ENCODE results near the gene ACAP2. TPM values are rescaled to one million over a fixed set of nuclear protein-coding genes. Genes with fewer than 3 reads are reported as not detected.

The ACAP2 gene
- total RNA-seq, 1 donor from 2014 or later = 20.4 TPM

- H3K4me1 ChIP-seq = peaks cover 0 to 4% of the 10 kb centered on the region in 2 donors
- no peak overlapping the region for H3K27ac ChIP-seq
- no peaks in the 10 kb centered on the region for H3K36me3 ChIP-seq
- H3K9me3 ChIP-seq = no peaks in the 10 kb centered on the region
- H3K4me3 ChIP-seq = no peak overlapping the region
- H3K27me3 ChIP-seq = no peaks in the 10 kb centered on the region
- DNase-seq (ENCODE audit: low spot score in 2 of 2) = no peak
- no peak for TF ChIP-seq CTCF (IDR thresholded peaks at IDR 0.05)
- intact Hi-C loops (cut with DNase I) = no loop called here
These were observed 191.3 kb downstream of the ACAP2 start for GRCh38 chr3:195251336-195252065.

- H3K9me3 ChIP-seq = no peaks in the 10 kb centered on the region
- no peaks in the 10 kb centered on the region for H3K27me3 ChIP-seq
- no peaks in the 10 kb centered on the region for H3K4me1 ChIP-seq
- DNase-seq (ENCODE audit: low spot score in 2 of 2) = no peak
- H3K27ac ChIP-seq = no peak overlapping the region
- no peak overlapping the region for H3K4me3 ChIP-seq
- no peak for TF ChIP-seq CTCF (IDR thresholded peaks at IDR 0.05)
- no peaks in the 10 kb centered on the region for H3K36me3 ChIP-seq
- intact Hi-C loops (cut with DNase I) = no loop called here
These were observed 192.2 kb downstream of the ACAP2 start for GRCh38 chr3:195250473-195251251.

GRCh38 chr3:195249858-195250464 lies 192.9 kb downstream of the ACAP2 start:
- no peaks in the 10 kb centered on the region for H3K4me1 ChIP-seq
- H3K27me3 ChIP-seq = no peaks in the 10 kb centered on the region
- TF ChIP-seq CTCF (IDR thresholded peaks at IDR 0.05) = no peak
- no peak overlapping the region for H3K27ac ChIP-seq
- intact Hi-C loops (cut with DNase I) = no loop called here
- no peaks in the 10 kb centered on the region for H3K9me3 ChIP-seq
- no peaks in the 10 kb centered on the region for H3K36me3 ChIP-seq
- H3K4me3 ChIP-seq = no peak overlapping the region
- no peak for DNase-seq (ENCODE audit: low spot score in 2 of 2)

- Histone ChIP-seq H3K36me3 (no peaks in the 10 kb centered on the region), H3K27me3 (no peaks in the 10 kb centered on the region), H3K4me3 (no peak overlapping the region), H3K27ac (no peak overlapping the region), H3K9me3 (no peaks in the 10 kb centered on the region), H3K4me1 (no peaks in the 10 kb centered on the region)
- no peak for DNase-seq (ENCODE audit: low spot score in 2 of 2)
- TF ChIP-seq CTCF (IDR thresholded peaks at IDR 0.05) = no peak
- intact Hi-C loops (cut with DNase I) = no loop called here
These were observed 193.6 kb downstream of the ACAP2 start for GRCh38 chr3:195249057-195249770.

- Histone ChIP-seq H3K4me3 (no peak overlapping the region), H3K27me3 (no peaks in the 10 kb centered on the region), H3K27ac (no peak overlapping the region), H3K9me3 (no peaks in the 10 kb centered on the region), H3K4me1 (no peaks in the 10 kb centered on the region), H3K36me3 (no peaks in the 10 kb centered on the region)
- intact Hi-C loops (cut with DNase I) = no loop called here
- no peak for TF ChIP-seq CTCF (IDR thresholded peaks at IDR 0.05)
- DNase-seq (ENCODE audit: low spot score in 2 of 2) = no peak
These were observed 194.5 kb downstream of the ACAP2 start for GRCh38 chr3:195248281-195248680.

Data from ascending aorta (tissue), 2 donors.